ENCODE results near the gene LAT. TPM values are rescaled to one million over a fixed set of nuclear protein-coding genes. Genes with fewer than 3 reads are reported as not detected.

Gene LAT
- total and polyA plus RNA-seq, 2 of the 13 experiments (the other 11 are each of a cell fraction or from before 2014, with no cell fraction given): 2.0 to 3.0 TPM

- DNase-seq (ENCODE audit: low spot score) (no peak), ATAC-seq (no peak), FAIRE-seq (no peak)
- Histone ChIP-seq H3K4me2 (ENCODE audit: low read depth, low read length) (no peak overlapping the region), H4K20me1 (ENCODE audit: insufficient read depth, low read length) (no peaks in the 10 kb centered on the region), H2AFZ (ENCODE audit: low read length) (no peak overlapping the region), H3K27ac (ENCODE audit: extremely low read length, insufficient read depth, low read length) (no peak overlapping the region), H3K79me2 (ENCODE audit: insufficient read depth, low read length) (no peaks in the 10 kb centered on the region), H3K9me3 (ENCODE audit: low read length) (no peaks in the 10 kb centered on the region), H3K4me3 (replicated peaks in 1 of 3; ENCODE audit: insufficient read depth in 1 of 3, low read depth in 2 of 3, low read length in 3 of 3) (no peak overlapping the region), H3K36me3 (replicated peaks in 1 of 2; ENCODE audit: control insufficient read depth in 1 of 2, insufficient read depth in 2 of 2, low read length in 2 of 2) (no peaks in the 10 kb centered on the region), H3K27me3 (ENCODE audit: control insufficient read depth in 1 of 2, insufficient read depth in 2 of 2, low read length in 2 of 2) (peaks cover 0 to 1% of the 10 kb centered on the region in 2 experiments; a peak in 3 of 5 replicates), H3K4me1 (ENCODE audit: insufficient read depth, low read length) (0 out of 2 replicates have a peak, but pooled peaks cover 10% of the 10 kb centered on the region), H3K9ac (ENCODE audit: insufficient read depth, low read depth, low read length) (no peak overlapping the region)
- TF ChIP-seq TBP (CRISPR knock-in tag; IDR thresholded peaks at IDR 0.05): no peak
- no peak for TF ChIP-seq ETV6 (CRISPR knock-in tag; conservative IDR thresholded peaks at IDR 0.05)
- peak; percentile 62 for TF ChIP-seq MNT (IDR thresholded peaks at IDR 0.05)
- TF ChIP-seq NR0B2 (CRISPR knock-in tag; IDR thresholded peaks at IDR 0.05): no peak
- no peak for TF ChIP-seq ZNF564 (CRISPR knock-in tag; IDR thresholded peaks at IDR 0.05)
- TF ChIP-seq ZIK1 (CRISPR knock-in tag; IDR thresholded peaks at IDR 0.05; ENCODE audit: borderline replicate concordance, low read depth): no peak
- ChIA-PET CTCF (ENCODE audit: low intra/inter-chr PET ratio, low total read pairs) (no interaction called here), POLR2A (no interaction called here)
- no TSS peak for BruUV-seq (replicated peaks)
- 20% methylated on average over 9 of the region's 9 CpGs for WGBS (ENCODE audit: low lambda C conversion rate)
- intact Hi-C loops (cut with micrococcal nuclease; ENCODE audit: unreplicated experiment): no loop called here
- in situ Hi-C loops (cut with HindIII; ENCODE audit: extremely low pct_ligation_motif_present, low pct_unique_long_range_greater_than_20kb): no loop called here
These were observed 28.2 kb downstream of the LAT start for GRCh38 chr16:29012913-29013553.

Data from HepG2 (cell line).